ENCODE data around the gene PJVK.

DNA sequence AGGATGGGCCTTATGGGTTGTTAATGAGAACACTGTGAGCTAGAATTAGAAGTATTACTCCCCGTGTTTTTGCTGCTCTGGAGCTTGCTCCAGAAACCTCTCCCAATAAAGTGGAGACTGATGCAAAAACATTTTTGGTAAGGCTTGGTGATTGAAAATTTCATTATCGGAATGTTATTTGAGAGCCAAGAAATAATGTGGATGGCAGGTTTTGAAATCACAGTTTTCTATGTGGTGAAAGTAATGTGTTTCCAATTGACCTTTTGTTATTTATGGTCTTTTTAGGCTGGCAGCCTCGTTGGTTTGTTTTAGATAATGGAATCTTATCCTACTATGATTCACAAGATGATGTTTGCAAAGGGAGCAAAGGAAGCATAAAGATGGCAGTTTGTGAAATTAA lies 34.2 kb downstream of the PJVK start:
- TF ChIP-seq, protein P1, sequence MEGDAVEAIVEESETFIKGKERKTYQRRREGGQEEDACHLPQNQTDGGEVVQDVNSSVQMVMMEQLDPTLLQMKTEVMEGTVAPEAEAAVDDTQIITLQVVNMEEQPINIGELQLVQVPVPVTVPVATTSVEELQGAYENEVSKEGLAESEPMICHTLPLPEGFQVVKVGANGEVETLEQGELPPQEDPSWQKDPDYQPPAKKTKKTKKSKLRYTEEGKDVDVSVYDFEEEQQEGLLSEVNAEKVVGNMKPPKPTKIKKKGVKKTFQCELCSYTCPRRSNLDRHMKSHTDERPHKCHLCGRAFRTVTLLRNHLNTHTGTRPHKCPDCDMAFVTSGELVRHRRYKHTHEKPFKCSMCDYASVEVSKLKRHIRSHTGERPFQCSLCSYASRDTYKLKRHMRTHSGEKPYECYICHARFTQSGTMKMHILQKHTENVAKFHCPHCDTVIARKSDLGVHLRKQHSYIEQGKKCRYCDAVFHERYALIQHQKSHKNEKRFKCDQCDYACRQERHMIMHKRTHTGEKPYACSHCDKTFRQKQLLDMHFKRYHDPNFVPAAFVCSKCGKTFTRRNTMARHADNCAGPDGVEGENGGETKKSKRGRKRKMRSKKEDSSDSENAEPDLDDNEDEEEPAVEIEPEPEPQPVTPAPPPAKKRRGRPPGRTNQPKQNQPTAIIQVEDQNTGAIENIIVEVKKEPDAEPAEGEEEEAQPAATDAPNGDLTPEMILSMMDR (conservative IDR thresholded peaks at IDR 0.05): no peak
- no peak for TF ChIP-seq ZFX (IDR thresholded peaks at IDR 0.05)
